GM19463 (cell line): ENCODE results near the gene MYDGF.
"Not testable (repeated sequence)": the region's sequence is repeated elsewhere in the genome, so short reads cannot be mapped to it uniquely, and the experiment has no call there.

Experiments
- ATAC-seq: cut with Tn5 transposase; IDR thresholded peaks from one replicate; pipeline ENCODE4 v1.9.1; 2021; ENCODE audit warnings: mild to moderate bottlenecking, moderate library complexity; ENCODE audit not compliant: unreplicated experiment

The MYDGF gene

DNA sequence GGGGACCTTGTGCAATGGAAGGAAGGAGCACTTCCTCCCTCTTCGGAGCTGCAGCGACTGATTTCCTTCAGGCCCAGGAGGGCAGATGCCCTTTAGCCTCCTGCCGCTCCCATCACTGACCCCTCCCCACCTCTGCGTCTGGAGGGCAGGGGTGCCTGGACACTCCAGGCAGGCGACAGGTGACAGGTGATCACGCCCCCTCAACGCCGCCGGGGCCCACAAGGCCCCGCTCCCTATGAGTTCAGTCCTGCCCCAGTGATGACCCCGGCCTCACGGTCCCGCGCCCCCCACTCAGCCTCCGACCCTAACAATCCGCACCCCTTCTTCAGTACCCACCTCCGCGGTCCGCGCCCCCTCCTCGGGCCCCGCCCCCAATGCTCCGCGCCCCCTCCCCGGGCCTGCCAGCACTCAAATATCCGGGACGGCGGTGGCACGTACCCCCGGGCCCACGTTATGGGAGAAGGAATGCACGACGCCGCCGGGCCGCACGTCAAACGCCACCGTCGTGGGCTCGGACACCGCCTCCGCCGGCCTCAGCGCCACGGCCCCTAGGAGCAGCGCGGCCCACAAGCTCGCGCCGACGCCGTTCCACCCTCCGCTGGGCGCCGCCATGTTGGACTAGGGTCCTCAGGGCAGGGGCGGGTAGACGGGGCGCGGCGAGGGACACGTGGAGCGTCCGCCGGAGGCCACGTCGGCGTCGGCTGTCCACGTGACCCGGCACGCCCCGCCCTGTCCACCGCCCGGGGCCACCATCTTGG, at the start of gene MYDGF:
Gene MYDGF (minus strand): TSS at position 620 of the 758 bp plus-strand sequence. CDS start 8 bp downstream, at position 612.
- ATAC-seq = peak; percentile 92

DNA sequence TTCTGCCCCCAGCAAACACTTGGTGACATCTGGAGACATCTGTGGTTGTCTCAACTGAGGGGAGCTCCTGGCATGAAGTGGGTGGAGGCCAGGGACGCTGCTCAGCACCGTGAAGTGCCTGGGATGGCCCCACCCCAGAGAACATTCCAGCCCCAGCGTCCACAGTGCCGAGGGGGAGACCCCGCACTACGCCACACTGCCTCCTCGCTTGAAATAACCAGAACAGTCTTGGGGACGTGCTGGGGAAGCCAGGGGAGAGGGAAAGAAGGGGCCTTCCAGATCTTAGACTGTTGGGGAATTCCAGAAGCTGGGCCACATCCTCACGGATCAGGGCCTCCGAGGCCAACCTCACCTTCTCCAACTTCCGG, 49.3 kb upstream of the MYDGF start:
- no peak for ATAC-seq

DNA sequence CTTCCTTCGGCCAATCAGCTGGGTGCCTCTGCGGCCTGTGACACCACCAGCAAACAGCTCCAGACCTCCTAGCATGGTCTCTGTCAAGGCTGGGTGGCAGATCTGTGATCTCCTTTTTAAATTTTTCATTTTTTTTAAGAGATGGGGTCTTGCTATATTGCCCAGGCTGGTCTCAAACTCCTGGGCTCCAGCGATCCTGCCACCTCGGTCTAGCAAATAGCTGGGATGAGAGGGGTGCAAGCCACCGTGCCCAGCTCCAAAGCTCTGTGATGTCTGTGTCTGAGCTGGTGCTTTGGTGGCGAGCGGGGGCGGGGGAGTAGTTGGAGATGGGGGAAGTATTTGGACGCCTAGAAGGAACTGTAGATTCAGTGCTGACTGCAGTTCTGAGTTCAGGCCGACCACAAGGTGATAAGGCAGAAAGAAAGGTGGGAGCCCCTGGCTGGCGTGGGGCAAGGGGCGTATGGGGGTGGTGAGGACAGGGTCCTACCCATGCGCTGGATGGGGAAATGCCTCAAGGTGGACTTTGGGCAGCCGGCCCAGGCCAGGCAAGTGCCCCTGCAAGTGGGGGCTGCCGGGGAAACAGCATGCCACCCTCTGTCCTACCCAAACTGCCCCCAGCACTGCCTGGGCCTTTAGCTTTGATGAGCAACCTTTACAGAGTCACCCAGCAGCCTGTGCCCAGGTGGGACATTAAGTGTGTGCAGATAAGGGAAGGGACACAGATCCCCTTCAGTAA, 48.0 kb upstream of the MYDGF start:
- no peak for ATAC-seq

DNA sequence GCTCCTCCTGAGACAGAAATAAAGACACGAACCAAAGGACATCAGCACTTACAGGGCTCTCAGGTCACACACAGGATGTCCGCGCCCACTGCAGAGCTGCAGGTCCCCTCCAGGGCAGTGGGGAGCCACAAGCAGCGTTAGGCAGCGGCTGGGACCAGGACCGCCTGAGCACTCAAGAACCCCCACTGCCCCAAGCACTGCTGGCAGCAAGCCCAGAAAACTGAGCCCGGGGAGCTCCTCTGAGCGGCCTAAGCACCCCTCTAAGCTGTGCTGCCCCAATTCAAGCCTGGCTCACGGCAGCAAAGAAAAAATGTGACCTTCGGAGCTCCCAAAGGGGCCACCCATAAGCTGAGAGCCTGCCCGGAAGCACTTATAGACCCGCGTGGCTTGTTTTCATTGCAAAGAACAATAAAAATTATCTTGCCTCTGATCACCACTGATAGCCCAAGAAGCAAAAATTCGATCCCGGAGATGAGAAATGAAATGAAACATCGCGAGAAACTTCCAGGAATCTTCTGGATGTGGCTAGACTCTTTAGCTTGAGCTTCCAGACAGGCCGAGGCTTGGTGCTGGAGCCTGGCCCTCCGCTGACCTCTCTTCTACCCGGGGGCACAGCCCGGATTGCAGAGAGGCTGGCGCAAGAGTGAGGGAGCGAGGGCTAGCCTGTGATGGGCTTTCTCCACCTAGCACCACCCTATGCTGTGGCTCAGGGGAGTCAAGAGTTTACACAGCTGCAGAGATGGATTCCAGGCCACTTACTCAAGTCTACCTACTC, 47.2 kb upstream of the MYDGF start:
- no peak for ATAC-seq

DNA sequence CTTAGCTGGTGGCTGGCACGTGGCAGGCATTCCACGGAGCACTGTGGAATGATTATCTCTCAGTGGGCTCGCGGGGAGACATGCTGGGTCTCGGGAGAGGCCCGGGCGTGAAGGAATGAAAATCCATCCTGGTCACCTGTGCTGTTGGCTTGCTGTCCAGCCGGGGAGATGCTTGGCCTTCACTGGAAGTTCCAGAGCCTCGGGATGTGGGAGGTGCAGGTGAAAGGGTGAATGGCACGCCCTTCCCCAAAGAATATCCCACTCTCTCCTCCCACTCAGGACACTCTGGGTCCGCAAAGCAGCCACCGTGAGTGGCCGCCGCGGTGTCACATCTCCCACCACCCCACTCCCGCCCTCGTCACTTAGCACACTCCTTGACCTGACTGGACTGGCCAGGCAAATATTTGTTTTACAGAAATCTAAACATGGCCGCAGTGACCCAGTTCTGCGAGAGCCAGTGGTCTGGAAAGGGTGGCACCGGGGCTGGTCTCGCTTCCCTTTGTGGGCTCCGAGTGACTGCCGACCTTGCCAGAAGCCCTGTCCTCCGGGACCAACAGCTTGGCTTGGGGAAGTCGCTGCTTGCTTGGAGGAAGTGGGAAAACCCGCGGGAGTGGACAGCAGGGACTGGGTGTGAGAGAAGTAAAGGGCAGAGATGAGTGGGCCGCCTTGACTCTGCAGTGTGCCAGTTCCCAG, 45.5 kb upstream of the MYDGF start:
- ATAC-seq = no peak

GRCh38 chr19:4715178-4715528, 45.0 kb upstream of the MYDGF start:
- not testable (repeated sequence) for ATAC-seq

- ATAC-seq = no peak
Measured at GRCh38 chr19:4714016-4714415, 43.9 kb upstream of the MYDGF start.

GRCh38 chr19:4713384-4713951, 43.3 kb upstream of the MYDGF start:
- ATAC-seq = no peak

- ATAC-seq = no peak
Measured at GRCh38 chr19:4712771-4713170, 42.6 kb upstream of the MYDGF start.

- no peak for ATAC-seq
Measured at GRCh38 chr19:4711211-4711610, 41.1 kb upstream of the MYDGF start.

DNA sequence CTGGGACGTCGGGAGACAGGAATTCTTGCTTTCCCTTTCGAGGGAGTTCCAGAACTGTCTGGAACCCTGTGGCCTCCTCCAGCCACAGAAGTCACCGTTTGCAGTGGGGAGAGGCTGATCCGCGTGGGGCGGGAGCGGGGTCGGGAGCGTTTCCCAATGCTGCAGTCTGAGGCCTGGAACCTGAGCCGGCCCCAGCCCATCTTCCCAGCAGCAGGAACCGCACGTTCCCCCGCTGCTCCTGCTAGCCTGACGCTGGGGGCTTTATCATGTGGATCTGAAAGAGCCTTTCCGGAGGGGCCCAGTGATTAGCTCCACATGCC, 40.1 kb upstream of the MYDGF start:
- no peak for ATAC-seq

- no peak for ATAC-seq
Measured at GRCh38 chr19:4709440-4710280, 39.5 kb upstream of the MYDGF start.

GRCh38 chr19:4707956-4708650, 38.0 kb upstream of the MYDGF start:
- no peak for ATAC-seq

DNA sequence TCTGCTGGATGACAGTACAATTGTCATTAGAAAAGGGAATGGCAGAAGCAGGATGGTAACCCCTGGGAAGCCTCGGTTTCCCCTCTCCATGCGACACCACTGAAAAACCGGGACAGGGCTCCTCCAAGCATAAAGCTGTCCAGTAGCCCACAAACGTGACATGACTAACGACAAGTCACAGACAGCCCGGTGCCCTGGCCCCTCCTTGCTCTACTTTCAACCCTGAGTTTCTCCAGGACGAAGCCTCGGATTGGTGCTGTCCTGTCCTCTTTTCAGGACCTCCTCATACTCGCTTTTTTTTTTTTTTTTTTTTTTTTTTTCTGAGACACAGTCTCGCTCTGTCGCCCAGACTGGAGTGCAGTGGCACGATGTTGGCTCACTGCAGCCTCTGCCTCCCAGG, 37.2 kb upstream of the MYDGF start:
- ATAC-seq = no peak

DNA sequence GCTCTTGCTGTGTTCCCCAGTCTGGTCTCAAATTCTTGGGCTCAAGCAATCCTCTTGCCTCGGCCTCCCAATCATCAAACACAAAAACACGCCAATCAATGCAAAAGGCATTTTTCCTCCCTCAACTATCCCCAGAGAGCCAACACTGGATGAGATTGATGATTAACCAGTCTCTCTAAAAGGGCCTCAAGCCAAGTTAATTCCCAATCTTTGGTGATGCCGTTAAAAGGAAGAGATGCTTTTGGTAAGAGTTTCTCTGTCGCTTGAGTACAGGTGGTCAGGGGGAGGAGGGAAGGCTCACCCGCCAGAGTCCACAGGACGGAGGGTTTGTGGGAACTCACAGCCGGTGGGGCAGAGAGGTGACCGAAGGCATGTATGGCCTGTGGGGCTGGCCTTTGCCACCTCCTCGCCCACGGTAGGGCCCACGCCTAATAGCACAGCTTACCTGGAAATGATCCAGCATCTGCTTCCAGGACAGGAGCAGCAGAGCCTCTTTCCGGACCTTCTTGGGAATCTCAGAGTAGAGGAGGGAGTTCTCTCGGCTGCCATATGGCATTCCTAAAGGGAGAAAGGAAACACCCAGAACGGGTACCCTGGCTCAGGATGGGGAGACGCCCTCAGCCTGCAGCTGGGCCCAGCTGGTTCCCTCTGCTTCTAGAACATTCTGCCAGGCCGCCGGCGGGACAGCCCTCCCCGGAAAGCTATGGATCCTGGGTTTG, 35.4 kb upstream of the MYDGF start:
- no peak for ATAC-seq

DNA sequence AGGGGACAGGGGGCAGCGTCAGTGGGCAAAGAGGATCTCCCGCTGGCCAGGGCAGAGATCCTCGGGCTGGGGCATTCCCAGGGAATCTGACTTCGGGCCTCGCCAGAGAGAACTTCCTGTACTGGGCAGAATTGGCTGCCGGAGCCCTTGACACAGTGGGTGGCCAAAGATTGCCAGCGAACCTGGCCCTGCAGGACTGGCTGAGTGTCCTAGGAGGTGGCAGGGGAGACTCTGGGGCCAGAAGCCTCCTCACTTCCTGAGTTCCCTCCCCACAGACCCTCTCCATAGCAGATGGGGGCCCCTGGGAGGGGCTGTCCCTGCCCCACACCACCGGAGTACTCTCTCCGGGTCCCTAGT, 34.2 kb upstream of the MYDGF start:
- no peak for ATAC-seq

DNA sequence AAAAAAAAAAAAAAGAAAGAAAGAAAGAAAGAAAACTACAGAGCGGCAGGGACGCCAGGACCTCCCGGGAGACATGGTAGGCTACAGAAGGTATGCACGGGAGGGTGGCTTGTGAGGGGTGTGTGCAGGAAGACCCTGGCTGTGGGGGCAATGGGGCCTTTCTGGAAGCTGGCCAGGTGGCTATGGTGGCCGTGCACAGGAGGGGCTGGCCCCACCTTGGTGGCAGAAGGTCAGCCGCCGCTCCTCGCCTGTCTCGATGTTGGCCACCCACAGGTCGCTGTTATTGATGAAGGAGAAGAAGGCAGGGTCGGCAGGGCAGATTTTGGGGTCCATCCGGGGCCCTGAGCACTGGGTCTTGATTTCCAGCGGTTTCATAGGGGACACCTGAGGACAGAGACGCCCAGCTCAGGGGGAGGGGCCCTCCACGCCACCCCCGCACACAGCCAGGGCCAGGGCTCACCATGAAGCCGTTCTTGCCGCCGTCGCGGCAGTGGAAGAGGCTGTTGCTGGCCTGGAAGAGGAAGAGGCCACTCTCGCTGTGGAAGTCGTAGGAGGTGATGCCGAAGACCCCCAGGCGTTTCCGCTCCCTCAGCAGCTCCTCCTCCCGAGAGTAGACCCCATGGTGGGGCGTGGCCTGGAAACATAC, 33.7 kb upstream of the MYDGF start:
- no peak for ATAC-seq

- no peak for ATAC-seq
Measured at GRCh38 chr19:4702764-4703163, 32.6 kb upstream of the MYDGF start.
